Measurements from ENCODE around the gene ITGAD. TPM values are rescaled to one million over a fixed set of nuclear protein-coding genes. Genes with fewer than 3 reads are reported as not detected.

Gene ITGAD
- total and polyA plus RNA-seq, 2 of the 13 experiments (the other 11 are each of a cell fraction or from before 2014, with no cell fraction given): not detected

GRCh38 chr16:31371619-31372484 is 21.3 kb upstream of the ITGAD start (continued):
- TF ChIP-seq ZXDC (CRISPR knock-in tag; IDR thresholded peaks at IDR 0.05): no peak
- TF ChIP-seq SUZ12 (IDR thresholded peaks at IDR 0.05; ENCODE audit: low read depth, low read length): no peak
- TF ChIP-seq ZFP1 (CRISPR knock-in tag; IDR thresholded peaks at IDR 0.05): no peak
- TF ChIP-seq, protein P1, sequence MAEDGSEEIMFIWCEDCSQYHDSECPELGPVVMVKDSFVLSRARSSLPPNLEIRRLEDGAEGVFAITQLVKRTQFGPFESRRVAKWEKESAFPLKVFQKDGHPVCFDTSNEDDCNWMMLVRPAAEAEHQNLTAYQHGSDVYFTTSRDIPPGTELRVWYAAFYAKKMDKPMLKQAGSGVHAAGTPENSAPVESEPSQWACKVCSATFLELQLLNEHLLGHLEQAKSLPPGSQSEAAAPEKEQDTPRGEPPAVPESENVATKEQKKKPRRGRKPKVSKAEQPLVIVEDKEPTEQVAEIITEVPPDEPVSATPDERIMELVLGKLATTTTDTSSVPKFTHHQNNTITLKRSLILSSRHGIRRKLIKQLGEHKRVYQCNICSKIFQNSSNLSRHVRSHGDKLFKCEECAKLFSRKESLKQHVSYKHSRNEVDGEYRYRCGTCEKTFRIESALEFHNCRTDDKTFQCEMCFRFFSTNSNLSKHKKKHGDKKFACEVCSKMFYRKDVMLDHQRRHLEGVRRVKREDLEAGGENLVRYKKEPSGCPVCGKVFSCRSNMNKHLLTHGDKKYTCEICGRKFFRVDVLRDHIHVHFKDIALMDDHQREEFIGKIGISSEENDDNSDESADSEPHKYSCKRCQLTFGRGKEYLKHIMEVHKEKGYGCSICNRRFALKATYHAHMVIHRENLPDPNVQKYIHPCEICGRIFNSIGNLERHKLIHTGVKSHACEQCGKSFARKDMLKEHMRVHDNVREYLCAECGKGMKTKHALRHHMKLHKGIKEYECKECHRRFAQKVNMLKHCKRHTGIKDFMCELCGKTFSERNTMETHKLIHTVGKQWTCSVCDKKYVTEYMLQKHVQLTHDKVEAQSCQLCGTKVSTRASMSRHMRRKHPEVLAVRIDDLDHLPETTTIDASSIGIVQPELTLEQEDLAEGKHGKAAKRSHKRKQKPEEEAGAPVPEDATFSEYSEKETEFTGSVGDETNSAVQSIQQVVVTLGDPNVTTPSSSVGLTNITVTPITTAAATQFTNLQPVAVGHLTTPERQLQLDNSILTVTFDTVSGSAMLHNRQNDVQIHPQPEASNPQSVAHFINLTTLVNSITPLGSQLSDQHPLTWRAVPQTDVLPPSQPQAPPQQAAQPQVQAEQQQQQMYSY (CRISPR knock-in tag; IDR thresholded peaks at IDR 0.05): no peak
- no peak for TF ChIP-seq ZSCAN25 (CRISPR knock-in tag; IDR thresholded peaks at IDR 0.05)
- no peak for TF ChIP-seq CENPBD1 (CRISPR knock-in tag; IDR thresholded peaks at IDR 0.05; ENCODE audit: borderline replicate concordance, low read depth)
- no peak for TF ChIP-seq PAX8 (CRISPR knock-in tag; IDR thresholded peaks at IDR 0.05; ENCODE audit: borderline replicate concordance)
- no peak for TF ChIP-seq ZNF7 (CRISPR knock-in tag; IDR thresholded peaks at IDR 0.05)
- TF ChIP-seq ZNF296 (CRISPR knock-in tag; conservative IDR thresholded peaks at IDR 0.05): no peak; the same call in 1 of the 2 replicates
- TF ChIP-seq MLX (CRISPR knock-in tag; IDR thresholded peaks at IDR 0.05): 0 out of 2 replicates have a peak, but pooled peaks have one; percentile 26
- TF ChIP-seq ZNF691 (CRISPR knock-in tag; IDR thresholded peaks at IDR 0.05; ENCODE audit: borderline replicate concordance, low read depth): no peak
- TF ChIP-seq, protein P2, sequence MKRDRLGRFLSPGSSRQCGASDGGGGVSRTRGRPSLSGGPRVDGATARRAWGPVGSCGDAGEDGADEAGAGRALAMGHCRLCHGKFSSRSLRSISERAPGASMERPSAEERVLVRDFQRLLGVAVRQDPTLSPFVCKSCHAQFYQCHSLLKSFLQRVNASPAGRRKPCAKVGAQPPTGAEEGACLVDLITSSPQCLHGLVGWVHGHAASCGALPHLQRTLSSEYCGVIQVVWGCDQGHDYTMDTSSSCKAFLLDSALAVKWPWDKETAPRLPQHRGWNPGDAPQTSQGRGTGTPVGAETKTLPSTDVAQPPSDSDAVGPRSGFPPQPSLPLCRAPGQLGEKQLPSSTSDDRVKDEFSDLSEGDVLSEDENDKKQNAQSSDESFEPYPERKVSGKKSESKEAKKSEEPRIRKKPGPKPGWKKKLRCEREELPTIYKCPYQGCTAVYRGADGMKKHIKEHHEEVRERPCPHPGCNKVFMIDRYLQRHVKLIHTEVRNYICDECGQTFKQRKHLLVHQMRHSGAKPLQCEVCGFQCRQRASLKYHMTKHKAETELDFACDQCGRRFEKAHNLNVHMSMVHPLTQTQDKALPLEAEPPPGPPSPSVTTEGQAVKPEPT (CRISPR knock-in tag; IDR thresholded peaks at IDR 0.05; ENCODE audit: low read depth): no peak
- TF ChIP-seq, protein P3, sequence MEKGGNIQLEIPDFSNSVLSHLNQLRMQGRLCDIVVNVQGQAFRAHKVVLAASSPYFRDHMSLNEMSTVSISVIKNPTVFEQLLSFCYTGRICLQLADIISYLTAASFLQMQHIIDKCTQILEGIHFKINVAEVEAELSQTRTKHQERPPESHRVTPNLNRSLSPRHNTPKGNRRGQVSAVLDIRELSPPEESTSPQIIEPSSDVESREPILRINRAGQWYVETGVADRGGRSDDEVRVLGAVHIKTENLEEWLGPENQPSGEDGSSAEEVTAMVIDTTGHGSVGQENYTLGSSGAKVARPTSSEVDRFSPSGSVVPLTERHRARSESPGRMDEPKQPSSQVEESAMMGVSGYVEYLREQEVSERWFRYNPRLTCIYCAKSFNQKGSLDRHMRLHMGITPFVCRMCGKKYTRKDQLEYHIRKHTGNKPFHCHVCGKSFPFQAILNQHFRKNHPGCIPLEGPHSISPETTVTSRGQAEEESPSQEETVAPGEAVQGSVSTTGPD (CRISPR knock-in tag; IDR thresholded peaks at IDR 0.05): no peak
- no peak for TF ChIP-seq CC2D1A (CRISPR knock-in tag; IDR thresholded peaks at IDR 0.05)

Measured in HepG2 (cell line).